Activated CD4-positive, alpha-beta memory T cell treated with anti-CD3 and anti-CD28 coated beads for 36 hours (primary cell): ENCODE measurements around the gene GSK3A. TPM values are rescaled to one million over a fixed set of nuclear protein-coding genes. Genes with fewer than 3 reads are reported as not detected.

Experiments used
- CTCF ChIA-PET: fragments of 350-600 bp; sonication (Branson Sonifier 250); formaldehyde crosslinking; loops from one replicate; lab custom pipeline; 2021; ENCODE audit warnings: antibody characterized with exemption, inconsistent platforms; lab: Charles Lee
- POLR2A ChIA-PET: fragments of 350-600 bp; sonication (Branson Sonifier 250); formaldehyde crosslinking; loops from one replicate; lab custom pipeline; 2021; ENCODE audit warnings: antibody characterized with exemption; lab: Charles Lee
- DNase-seq: peaks from one replicate; pipeline ENCODE4 v3.0.0-alpha.2; 2020
- H3K27ac Mint-ChIP-seq: one replicate; pipeline ENCODE4 v1.8.0; 2021; ENCODE audit warnings: mixed read lengths
- H3K27me3 Mint-ChIP-seq: one replicate; pipeline ENCODE4 v1.8.0; 2021; ENCODE audit warnings: mixed read lengths
- H3K36me3 Mint-ChIP-seq: one replicate; pipeline ENCODE4 v1.8.0; 2021; ENCODE audit warnings: mixed read lengths
- H3K4me1 Mint-ChIP-seq: one replicate; pipeline ENCODE4 v1.8.0; 2021; ENCODE audit warnings: low read depth, mixed read lengths
- H3K4me3 Mint-ChIP-seq: one replicate; pipeline ENCODE4 v1.8.0; 2021; ENCODE audit warnings: mild to moderate bottlenecking, mixed read lengths
- H3K9me3 Mint-ChIP-seq: one replicate; pipeline ENCODE4 v1.8.0; 2021; ENCODE audit warnings: mixed read lengths
- intact Hi-C: fragments of 100-400 bp; cut with micrococcal nuclease; formaldehyde crosslinking; loops from one replicate; pipeline ENCODE4 v1.15.1; 2023
- total RNA-seq, 2 experiments: library from RNA; stranded (reverse); gene quantifications; one replicate each; pipeline ENCODE4 v1.2.3, GENCODE V29; 2021

GSK3A gene
- 10 to 100 TPM; 36.4 to 37.3 TPM for total RNA-seq

DNA sequence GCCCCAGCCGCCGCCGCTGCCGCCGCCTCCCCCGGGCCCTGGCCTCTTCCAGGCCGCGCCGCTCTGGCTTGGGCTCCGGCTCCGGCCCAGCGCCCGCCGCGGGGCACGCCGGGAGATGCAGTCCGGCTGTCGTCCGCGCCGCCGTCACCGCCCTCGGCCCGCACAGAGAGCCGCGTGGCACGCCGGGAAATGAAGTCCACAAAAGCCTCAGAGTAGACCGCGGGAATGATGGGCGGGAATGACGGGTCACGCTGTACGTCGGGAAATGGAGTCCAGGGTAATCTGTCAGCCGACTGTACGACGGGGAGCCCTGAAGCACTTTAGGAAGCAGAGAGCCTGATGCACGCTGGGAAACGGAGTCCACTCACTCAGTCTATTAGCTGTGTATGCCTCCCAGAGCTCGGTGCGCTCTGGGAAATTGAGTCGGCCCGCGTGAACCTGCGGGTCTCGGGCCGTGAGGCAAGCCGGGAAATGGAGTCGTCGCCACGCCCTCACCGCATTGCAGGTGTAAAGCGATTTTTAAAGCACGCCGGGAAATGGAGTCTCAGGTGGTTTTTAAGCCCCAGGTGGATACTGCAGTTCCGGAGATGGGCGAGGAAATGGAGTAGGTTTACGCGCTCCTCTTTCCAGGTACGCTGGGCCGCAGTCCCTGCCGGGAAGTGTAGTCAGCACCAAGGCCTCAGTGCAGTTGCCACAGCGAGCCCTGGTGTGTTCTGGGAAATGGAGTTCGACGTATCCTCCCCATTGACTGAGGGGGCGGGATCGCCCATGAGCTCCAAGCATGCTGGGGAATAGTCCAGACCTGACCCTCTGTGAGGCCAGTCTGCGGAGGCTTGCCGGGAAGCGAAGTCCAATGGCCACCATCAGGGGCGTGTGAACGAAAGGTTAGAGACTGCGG, at the start of gene GSK3A:
GSK3A (minus strand) TSS at position 91 of the 898 bp plus-strand sequence. CDS start 137 bp downstream, outside the sequence.
- H3K4me3 Mint-ChIP-seq: peak within 1 kb of the TSS; percentile 92
- intact Hi-C loops: loop anchor here (1.0 to 2.0 kb wide), 7 partner anchors 22 to 134 kb away; partner anchors contain the start of genes DEDD2 and ZNF526
- H3K9me3 Mint-ChIP-seq: no peaks in the 10 kb centered on the region
- peak within 1 kb of the TSS; percentile 94 for H3K27ac Mint-ChIP-seq
- POLR2A ChIA-PET: interaction anchor here (0.5 to 2.1 kb wide), 15 partner anchors 9 to 847 kb away, joined by 3 to 10 read pairs (median 4); partner anchors contain the start of genes DEDD2, PAFAH1B3, POU2F2 and PRR19
- CTCF ChIA-PET: interaction anchor here (0.6 to 8.8 kb wide), 17 partner anchors 9 to 177 kb away, joined by 3 to 107 read pairs (median 4); partner anchors contain the start of genes PAFAH1B3, POU2F2 and ZNF526
- H3K27me3 Mint-ChIP-seq: no peaks in the 10 kb centered on the region
- H3K36me3 Mint-ChIP-seq: peaks cover 12% of the 10 kb centered on the region
- peak; percentile 97 for DNase-seq
- peaks cover 49% of the 10 kb centered on the region for H3K4me1 Mint-ChIP-seq

DNA sequence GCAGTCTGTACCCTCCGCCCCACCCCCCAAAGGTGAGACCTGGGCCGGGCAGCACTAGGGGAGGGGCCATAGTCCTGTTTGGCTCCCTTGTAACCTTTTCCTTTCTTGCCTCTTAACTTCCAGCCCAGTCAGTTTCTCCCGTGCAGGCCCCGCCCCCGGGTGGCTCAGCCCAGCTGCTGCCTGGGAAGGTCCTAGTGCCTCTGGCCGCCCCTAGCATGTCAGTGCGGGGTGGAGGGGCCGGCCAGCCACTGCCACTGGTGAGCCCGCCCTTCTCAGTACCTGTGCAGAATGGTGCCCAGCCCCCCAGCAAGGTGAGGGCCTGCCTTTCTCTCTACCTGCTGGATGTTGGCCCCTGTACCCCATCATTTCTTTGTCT, 49.0 kb upstream of the GSK3A start:
- H3K4me1 Mint-ChIP-seq: peaks cover 9% of the 10 kb centered on the region
- no peaks in the 10 kb centered on the region for H3K9me3 Mint-ChIP-seq
- no peaks in the 10 kb centered on the region for H3K27me3 Mint-ChIP-seq
- intact Hi-C loops: no loop called here
- no peak overlapping the region for H3K27ac Mint-ChIP-seq
- peaks cover 15% of the 10 kb centered on the region for H3K36me3 Mint-ChIP-seq
- no peak overlapping the region for H3K4me3 Mint-ChIP-seq
- POLR2A ChIA-PET: no interaction called here
- CTCF ChIA-PET: no interaction called here
- no peak for DNase-seq

DNA sequence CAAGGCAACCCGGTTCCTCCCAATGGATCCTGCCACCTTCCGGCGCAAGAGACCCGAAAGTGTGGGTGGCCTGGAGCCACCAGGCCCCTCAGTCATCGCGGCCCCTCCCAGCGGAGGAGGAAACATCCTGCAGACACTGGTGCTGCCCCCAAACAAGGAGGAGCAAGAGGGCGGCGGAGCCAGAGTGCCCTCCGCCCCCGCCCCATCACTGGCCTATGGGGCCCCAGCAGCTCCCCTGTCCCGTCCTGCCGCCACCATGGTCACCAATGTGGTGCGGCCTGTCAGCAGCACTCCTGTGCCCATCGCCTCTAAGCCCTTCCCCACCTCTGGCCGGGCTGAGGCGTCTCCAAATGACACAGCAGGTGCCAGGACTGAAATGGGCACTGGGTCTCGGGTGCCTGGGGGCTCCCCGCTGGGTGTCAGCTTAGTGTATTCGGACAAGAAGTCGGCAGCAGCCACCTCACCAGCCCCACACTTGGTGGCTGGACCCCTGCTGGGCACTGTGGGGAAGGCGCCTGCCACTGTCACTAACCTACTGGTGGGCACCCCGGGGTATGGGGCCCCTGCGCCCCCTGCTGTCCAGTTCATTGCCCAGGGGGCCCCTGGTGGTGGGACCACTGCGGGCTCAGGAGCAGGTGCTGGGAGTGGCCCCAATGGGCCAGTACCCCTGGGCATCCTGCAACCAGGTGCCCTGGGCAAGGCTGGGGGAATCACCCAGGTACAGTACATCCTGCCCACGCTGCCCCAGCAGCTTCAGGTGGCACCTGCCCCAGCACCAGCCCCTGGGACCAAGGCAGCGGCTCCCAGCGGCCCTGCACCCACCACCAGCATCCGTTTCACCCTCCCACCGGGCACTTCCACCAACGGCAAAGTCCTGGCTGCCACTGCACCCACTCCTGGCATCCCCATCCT, 48.4 kb upstream of the GSK3A start:
- no peak overlapping the region for H3K27ac Mint-ChIP-seq

DNA sequence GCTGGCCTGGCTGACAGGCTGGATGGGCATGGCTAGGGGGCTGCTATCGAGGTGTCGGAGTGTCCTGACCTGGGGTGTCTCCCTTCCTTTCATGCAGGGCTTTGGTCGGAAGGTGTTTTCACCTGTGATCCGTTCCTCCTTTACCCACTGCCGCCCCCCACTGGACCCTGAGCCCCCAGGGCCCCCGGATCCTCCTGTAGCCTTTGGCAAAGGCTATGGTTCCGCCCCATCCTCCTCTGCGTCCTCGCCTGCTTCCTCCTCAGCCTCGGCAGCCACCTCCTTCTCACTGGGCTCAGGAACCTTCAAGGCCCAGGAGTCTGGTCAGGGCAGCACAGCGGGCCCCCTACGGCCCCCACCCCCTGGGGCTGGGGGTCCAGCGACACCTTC, 47.7 kb upstream of the GSK3A start:
- Mint-ChIP-seq H3K27ac (no peak overlapping the region), H3K4me1 (peaks cover 16% of the 10 kb centered on the region), H3K36me3 (peaks cover 15% of the 10 kb centered on the region), H3K9me3 (no peaks in the 10 kb centered on the region), H3K4me3 (no peak overlapping the region), H3K27me3 (no peaks in the 10 kb centered on the region)
- ChIA-PET POLR2A (no interaction called here), CTCF (interaction anchor here (2.1 kb wide), 1 partner anchor 8 kb away, joined by 4 read pairs; no protein-coding TSS in a partner anchor)
- intact Hi-C loops: no loop called here
- no peak for DNase-seq

More for the DNA sequence above, 48.4 kb upstream of the GSK3A start:
- ChIA-PET CTCF (no interaction called here), POLR2A (no interaction called here)
- no peaks in the 10 kb centered on the region for H3K27me3 Mint-ChIP-seq
- no peaks in the 10 kb centered on the region for H3K9me3 Mint-ChIP-seq
- H3K4me3 Mint-ChIP-seq: no peak overlapping the region
- intact Hi-C loops: no loop called here
- peaks cover 15% of the 10 kb centered on the region for H3K36me3 Mint-ChIP-seq
- H3K4me1 Mint-ChIP-seq: peaks cover 11% of the 10 kb centered on the region
- peak; percentile 59 for DNase-seq

DNA sequence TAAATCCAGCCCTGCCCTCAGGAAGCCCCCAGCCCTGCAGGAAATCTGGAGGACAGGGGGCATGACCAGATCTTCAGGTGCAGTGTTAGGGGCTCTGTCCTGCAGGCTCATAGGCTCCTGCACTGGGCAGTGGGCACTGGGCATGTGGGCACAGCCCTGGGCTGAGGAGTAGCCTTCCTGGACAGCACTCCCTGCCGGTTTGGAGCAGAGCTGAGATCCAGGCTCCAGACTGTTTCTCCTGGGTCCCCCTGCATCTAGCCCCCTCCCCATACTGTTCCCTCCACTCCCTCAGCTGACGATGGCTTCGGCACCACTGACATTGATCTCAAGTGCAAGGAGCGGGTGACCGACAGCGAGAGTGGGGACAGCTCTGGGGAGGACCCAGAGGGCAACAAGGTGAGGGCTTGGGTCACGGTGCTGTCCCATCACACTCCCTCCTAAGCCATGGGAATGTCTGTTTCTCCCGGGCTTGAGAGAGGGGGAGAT, 47.2 kb upstream of the GSK3A start:
- Mint-ChIP-seq H3K27me3 (no peaks in the 10 kb centered on the region), H3K4me3 (no peak overlapping the region), H3K9me3 (no peaks in the 10 kb centered on the region), H3K4me1 (peaks cover 20% of the 10 kb centered on the region), H3K27ac (no peak overlapping the region), H3K36me3 (peaks cover 15% of the 10 kb centered on the region)
- ChIA-PET POLR2A (no interaction called here), CTCF (interaction anchor here (2.1 kb wide), 1 partner anchor 8 kb away, joined by 4 read pairs; no protein-coding TSS in a partner anchor)
- no peak for DNase-seq
- intact Hi-C loops: no loop called here

DNA sequence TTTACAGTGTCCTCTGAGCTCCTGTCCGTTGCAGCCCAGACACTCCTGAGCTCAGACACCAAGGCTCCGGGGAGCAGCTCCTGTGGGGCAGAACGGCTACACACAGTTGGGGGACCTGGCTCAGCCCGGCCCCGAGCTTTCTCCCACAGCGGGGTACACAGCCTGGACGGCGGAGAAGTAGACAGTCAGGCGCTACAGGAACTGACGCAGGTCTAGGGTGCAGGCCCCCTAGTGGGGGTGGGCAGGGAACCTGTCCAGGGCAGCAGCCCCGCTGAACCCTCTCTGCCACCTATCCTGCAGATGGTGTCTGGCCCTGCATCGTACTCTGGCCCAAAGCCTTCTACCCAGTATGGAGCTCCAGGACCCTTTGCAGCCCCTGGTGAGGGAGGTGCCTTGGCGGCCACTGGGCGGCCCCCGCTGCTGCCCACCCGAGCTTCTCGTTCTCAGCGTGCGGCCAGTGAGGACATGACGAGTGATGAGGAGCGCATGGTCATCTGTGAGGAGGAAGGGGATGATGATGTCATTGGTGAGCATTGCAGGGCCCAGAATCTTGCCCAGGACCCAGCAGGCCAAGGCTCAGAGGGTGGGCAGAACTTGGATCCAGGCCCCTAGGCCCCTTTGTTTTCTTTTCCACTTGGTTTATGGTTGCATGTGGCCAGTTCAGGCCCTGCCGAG, 46.6 kb upstream of the GSK3A start:
- H3K27ac Mint-ChIP-seq: no peak overlapping the region
- no peaks in the 10 kb centered on the region for H3K9me3 Mint-ChIP-seq
- H3K27me3 Mint-ChIP-seq: no peaks in the 10 kb centered on the region
- H3K4me1 Mint-ChIP-seq: peaks cover 20% of the 10 kb centered on the region
- H3K4me3 Mint-ChIP-seq: no peak overlapping the region
- H3K36me3 Mint-ChIP-seq: peaks cover 15% of the 10 kb centered on the region
- no peak for DNase-seq
- ChIA-PET CTCF (interaction anchor here (2.1 kb wide), 1 partner anchor 9 kb away, joined by 4 read pairs; no protein-coding TSS in a partner anchor), POLR2A (no interaction called here)
- intact Hi-C loops: no loop called here

DNA sequence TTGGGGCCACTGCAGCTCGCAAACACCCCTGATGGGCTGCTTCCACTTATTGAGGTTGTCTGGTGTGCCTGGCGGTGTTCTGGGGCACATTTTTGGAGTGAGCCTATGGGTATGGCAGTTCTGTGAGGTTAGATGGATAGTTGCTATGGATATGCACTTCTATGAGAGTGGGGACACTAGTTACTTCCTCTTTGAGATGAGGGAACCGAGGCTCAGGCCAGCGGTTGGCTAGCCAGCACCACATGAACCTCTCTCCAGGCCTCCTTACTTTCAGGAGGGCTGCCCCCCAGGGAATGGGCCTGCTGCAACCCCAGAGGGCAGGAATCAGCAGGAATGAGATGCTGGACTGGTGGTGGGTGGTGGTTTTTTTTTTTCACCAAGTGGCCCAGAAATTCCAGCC, 46.0 kb upstream of the GSK3A start:
- peaks cover 20% of the 10 kb centered on the region for H3K4me1 Mint-ChIP-seq
- H3K4me3 Mint-ChIP-seq: no peak overlapping the region
- no peaks in the 10 kb centered on the region for H3K27me3 Mint-ChIP-seq
- H3K27ac Mint-ChIP-seq: no peak overlapping the region
- intact Hi-C loops: no loop called here
- CTCF ChIA-PET: interaction anchor here (1.4 to 2.1 kb wide), 2 partner anchors 9 to 10 kb away, joined by 4 to 6 read pairs; no protein-coding TSS in a partner anchor
- no peak for DNase-seq
- POLR2A ChIA-PET: no interaction called here
- no peaks in the 10 kb centered on the region for H3K9me3 Mint-ChIP-seq
- H3K36me3 Mint-ChIP-seq: peaks cover 14% of the 10 kb centered on the region

DNA sequence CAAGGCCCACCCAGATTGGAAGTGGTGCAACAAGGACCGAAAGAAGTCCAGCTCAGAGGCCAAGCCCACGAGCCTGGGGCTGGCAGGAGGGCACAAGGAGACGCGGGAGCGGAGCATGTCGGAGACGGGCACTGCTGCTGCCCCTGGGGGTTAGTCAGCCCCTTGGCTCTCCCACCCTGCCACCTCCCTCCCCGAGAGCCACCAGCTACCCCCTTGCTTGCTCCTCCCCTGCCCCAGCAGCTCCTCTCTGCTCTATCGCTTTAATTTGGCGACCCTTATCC, 45.4 kb upstream of the GSK3A start:
- Mint-ChIP-seq H3K4me3 (no peak overlapping the region), H3K27me3 (no peaks in the 10 kb centered on the region), H3K9me3 (no peaks in the 10 kb centered on the region), H3K4me1 (peaks cover 20% of the 10 kb centered on the region), H3K27ac (no peak overlapping the region), H3K36me3 (peaks cover 11% of the 10 kb centered on the region)
- intact Hi-C loops: no loop called here
- ChIA-PET POLR2A (no interaction called here), CTCF (interaction anchor here (0.6 to 1.4 kb wide), 3 partner anchors 8 to 155 kb away, joined by 3 to 6 read pairs (median 4); no protein-coding TSS in a partner anchor)
- no peak for DNase-seq

DNA sequence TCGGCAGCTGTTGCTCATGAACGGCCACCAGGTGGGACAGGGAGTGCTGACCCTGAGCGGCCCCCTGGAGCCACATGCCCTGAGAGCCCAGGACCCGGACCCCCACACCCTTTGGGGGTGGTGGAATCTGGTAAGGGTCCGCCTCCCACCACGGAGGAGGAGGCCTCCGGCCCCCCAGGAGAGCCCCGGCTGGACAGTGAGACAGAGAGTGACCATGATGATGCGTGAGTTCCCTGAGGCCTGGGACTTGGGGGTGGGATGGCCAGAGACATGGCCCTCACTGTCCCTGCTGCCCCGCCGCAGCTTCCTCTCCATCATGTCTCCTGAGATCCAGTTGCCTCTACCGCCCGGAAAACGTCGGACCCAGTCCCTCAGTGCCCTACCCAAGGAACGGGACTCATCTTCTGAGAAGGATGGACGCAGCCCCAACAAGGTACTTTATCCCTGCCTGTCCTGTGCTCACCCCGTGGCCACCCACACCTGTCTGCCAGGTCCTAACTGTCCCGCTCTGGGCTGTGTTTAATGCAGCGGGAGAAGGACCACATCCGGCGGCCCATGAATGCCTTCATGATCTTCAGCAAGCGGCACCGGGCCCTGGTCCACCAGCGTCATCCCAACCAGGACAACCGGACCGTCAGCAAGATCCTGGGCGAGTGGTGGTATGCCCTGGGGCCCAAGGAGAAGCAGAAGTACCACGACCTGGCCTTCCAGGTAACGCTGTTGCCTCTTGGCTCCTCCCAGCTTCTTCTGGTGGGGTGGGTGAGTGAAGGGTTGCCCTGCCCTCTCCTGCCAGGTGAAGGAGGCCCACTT, 44.8 kb upstream of the GSK3A start:
- Mint-ChIP-seq H3K9me3 (no peaks in the 10 kb centered on the region), H3K4me3 (no peak overlapping the region), H3K27me3 (no peaks in the 10 kb centered on the region), H3K4me1 (peaks cover 25% of the 10 kb centered on the region), H3K27ac (no peak overlapping the region), H3K36me3 (peaks cover 11% of the 10 kb centered on the region)
- no peak for DNase-seq
- intact Hi-C loops: no loop called here
- POLR2A ChIA-PET: no interaction called here
- CTCF ChIA-PET: interaction anchor here (0.6 to 2.8 kb wide), 4 partner anchors 8 to 154 kb away, joined by 3 to 12 read pairs (median 5); no protein-coding TSS in a partner anchor

DNA sequence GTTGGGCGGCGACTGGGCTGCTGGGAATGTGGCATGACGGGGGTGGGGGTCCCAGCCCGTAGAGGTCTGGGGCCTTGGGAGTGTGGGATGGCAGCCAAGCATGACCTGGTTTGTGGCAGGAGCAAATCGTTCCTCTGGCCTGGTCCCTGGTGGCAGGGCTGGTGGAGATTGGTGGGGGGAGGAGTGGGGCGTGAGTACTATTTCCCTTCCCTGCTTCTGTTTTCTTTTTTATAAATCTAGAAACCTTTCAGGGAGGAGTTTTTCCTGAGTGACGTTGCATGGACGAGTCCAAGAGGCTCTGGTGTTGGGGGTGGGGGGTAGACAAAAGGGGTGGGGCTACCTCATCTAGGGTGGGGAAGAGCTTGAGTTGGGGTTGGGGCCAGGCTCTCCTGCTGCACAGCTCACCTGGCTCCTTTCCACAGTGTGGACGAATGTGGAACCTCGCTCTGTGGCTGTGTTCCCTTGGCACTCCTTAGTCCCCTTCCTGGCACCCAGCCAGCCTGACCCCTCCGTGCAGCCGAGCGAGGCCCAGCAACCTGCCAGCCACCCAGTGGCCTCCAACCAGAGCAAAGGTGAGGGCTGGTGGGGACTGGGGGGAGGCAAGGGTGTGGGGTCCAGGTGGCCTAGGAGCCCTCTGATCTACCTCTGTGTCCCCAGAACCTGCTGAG, 44.1 kb upstream of the GSK3A start:
- no peaks in the 10 kb centered on the region for H3K27me3 Mint-ChIP-seq
- no peak for DNase-seq
- intact Hi-C loops: no loop called here
- peaks cover 9% of the 10 kb centered on the region for H3K36me3 Mint-ChIP-seq
- no peaks in the 10 kb centered on the region for H3K9me3 Mint-ChIP-seq
- H3K4me1 Mint-ChIP-seq: peaks cover 27% of the 10 kb centered on the region
- POLR2A ChIA-PET: no interaction called here
- no peak overlapping the region for H3K4me3 Mint-ChIP-seq
- CTCF ChIA-PET: interaction anchor here (2.8 kb wide), 1 partner anchor 9 kb away, joined by 12 read pairs; no protein-coding TSS in a partner anchor
- H3K27ac Mint-ChIP-seq: peak overlapping the region; percentile 19
